ENCODE measurements around the gene SNX20. TPM values are rescaled to one million over a fixed set of nuclear protein-coding genes. Genes with fewer than 3 reads are reported as not detected.

Gene SNX20
- total RNA-seq, 4 donors from 2014 or later = 0.17 to 4.0 (median 1.9) TPM

DNA sequence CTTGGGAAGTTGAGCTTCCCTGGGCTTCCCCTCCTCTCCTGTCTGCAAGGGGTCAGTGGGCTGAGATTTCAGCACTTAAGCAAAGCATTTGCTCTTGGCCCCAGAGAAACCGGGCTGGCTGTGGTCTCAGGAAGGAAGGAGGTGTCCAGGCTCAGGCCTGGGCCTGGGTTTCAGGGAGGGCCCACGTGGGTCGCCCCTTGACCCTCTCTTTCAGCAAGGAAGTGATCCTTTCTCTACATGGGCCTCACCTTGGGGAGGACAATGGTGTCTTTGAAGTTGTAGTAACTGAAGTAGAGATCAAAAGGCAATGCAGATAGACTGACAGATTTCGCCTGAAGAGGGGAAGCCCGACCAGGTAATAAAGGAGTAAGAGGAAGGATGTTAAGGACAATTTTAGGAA lies 15.0 kb upstream of the SNX20 start:
- no peak for TF ChIP-seq POLR2A (IDR thresholded peaks at IDR 0.05)
- TF ChIP-seq, protein P1, sequence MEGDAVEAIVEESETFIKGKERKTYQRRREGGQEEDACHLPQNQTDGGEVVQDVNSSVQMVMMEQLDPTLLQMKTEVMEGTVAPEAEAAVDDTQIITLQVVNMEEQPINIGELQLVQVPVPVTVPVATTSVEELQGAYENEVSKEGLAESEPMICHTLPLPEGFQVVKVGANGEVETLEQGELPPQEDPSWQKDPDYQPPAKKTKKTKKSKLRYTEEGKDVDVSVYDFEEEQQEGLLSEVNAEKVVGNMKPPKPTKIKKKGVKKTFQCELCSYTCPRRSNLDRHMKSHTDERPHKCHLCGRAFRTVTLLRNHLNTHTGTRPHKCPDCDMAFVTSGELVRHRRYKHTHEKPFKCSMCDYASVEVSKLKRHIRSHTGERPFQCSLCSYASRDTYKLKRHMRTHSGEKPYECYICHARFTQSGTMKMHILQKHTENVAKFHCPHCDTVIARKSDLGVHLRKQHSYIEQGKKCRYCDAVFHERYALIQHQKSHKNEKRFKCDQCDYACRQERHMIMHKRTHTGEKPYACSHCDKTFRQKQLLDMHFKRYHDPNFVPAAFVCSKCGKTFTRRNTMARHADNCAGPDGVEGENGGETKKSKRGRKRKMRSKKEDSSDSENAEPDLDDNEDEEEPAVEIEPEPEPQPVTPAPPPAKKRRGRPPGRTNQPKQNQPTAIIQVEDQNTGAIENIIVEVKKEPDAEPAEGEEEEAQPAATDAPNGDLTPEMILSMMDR (IDR thresholded peaks at IDR 0.05 in 4 of 5, conservative IDR thresholded peaks at IDR 0.05 in 1 of 5) = no peak
- ATAC-seq = no peak
- H3K4me1 ChIP-seq = peaks cover 37 to 46% of the 10 kb centered on the region in 2 donors
- intact Hi-C loops (cut with DNase I; ENCODE audit: low total_unique reads) (no loop called here), in situ Hi-C loops (cut with MboI; ENCODE audit: low sequenced_read_pairs in 4 of 4) (loop anchor here in 1 of 4 donors (5.0 kb wide), 1 partner anchor 51 kb away; no protein-coding TSS in a partner anchor)
- no peaks in the 10 kb centered on the region for H3K9me3 ChIP-seq
- no peak overlapping the region for H3K4me3 ChIP-seq
- H3K27ac ChIP-seq = peak overlapping the region; percentile 81 to 87 (median 85)
- no peak for DNase-seq
- no peaks in the 10 kb centered on the region for H3K27me3 ChIP-seq
- no peaks in the 10 kb centered on the region for H3K36me3 ChIP-seq

DNA sequence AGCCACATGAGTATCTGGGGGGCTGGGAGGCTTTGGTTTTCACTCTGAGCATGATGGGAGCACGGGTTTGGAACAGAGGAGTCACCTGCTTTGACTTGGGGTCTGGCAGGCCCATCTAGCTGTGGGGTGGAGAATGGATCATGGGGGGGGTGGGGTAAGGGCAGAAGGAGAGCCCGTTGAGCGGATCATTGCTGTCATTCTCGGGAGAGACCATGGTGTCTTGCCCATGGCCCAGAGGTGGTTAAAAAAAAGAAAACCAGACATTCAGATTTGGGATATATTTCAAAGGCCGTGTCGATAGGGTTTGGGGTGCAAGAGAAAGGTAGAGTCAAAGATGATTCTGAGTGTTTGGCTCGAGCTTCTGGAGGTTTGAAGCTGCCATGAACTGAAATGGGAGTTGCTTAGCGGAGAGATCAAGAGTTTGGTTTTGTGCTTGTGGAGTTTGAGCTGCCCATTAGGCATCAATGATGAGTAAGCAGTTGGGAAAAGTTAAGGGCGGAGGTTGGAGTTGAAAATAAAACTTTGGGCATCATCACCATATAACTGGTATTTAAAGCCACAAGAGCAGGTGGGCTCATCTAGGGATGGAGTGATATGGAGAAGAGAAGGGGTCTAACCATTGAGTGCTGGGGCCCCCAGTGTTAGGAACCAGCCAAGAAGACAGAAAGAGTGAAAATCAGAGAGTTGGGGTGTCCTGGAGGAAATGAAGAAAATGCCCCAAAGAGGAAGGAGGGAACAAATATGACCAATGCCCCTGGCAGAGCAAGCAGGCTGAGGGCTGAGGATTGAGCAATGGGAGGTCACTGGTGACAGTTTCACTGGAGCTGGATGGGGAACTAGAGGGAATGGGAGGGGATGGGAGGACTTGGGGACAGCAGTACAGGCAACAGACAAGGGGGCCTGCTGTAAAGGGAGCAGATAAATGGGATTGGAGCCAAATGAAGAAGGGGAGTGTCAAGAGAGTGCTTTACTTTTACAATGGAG lies 14.2 kb upstream of the SNX20 start:
- in situ Hi-C loops (cut with MboI; ENCODE audit: low sequenced_read_pairs in 4 of 4) = loop anchor here in 1 of 4 donors (5.0 kb wide), 1 partner anchor 52 kb away; no protein-coding TSS in a partner anchor
- TF ChIP-seq, protein P1 (IDR thresholded peaks at IDR 0.05 in 4 of 5, conservative IDR thresholded peaks at IDR 0.05 in 1 of 5) = no peak
- TF ChIP-seq POLR2A (IDR thresholded peaks at IDR 0.05) = no peak
- ATAC-seq = no peak
- H3K9me3 ChIP-seq = no peaks in the 10 kb centered on the region
- peak overlapping the region in 3 of 4 donors; percentile 85 to 87 (median 85) for H3K27ac ChIP-seq
- peaks cover 31 to 43% of the 10 kb centered on the region in 2 donors for H3K4me1 ChIP-seq
- peak in 1 of 2 donors; percentile 38 for DNase-seq
- H3K4me3 ChIP-seq = no peak overlapping the region
- H3K36me3 ChIP-seq = no peaks in the 10 kb centered on the region
- no peaks in the 10 kb centered on the region for H3K27me3 ChIP-seq
- intact Hi-C loops (cut with DNase I; ENCODE audit: low total_unique reads) = no loop called here

DNA sequence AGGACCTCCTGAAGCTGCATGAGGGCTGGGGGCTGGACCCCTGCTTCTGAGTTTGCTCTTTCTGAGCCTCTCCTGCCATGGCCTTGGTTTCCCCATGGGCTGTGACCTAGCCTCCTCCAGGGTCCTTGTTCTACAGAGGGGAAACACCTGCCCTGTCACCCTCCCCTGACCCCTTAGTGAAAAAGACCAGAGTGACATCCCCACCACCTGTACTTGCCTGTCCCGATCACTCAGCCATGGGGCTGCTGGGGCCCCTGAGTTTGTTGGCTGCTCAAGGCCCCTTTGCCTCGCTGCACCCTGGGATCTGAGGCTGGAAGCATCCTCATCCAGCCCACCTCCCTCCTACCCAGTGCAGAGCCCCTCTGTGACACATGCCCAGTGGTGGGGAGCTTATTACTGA lies 13.1 kb upstream of the SNX20 start:
- Histone ChIP-seq H3K9me3 (no peaks in the 10 kb centered on the region), H3K4me3 (peak overlapping the region in 1 of 4 donors; percentile 52), H3K27me3 (no peaks in the 10 kb centered on the region), H3K4me1 (peaks cover 22 to 32% of the 10 kb centered on the region in 2 donors), H3K36me3 (no peaks in the 10 kb centered on the region), H3K27ac (no peak overlapping the region)
- no peak for TF ChIP-seq POLR2A (IDR thresholded peaks at IDR 0.05)
- TF ChIP-seq, protein P1 (IDR thresholded peaks at IDR 0.05 in 4 of 5, conservative IDR thresholded peaks at IDR 0.05 in 1 of 5) = no peak
- in situ Hi-C loops (cut with MboI; ENCODE audit: low sequenced_read_pairs in 4 of 4) = no loop called here
- DNase-seq (no peak), ATAC-seq (no peak)
- intact Hi-C loops (cut with DNase I; ENCODE audit: low total_unique reads) = no loop called here

DNA sequence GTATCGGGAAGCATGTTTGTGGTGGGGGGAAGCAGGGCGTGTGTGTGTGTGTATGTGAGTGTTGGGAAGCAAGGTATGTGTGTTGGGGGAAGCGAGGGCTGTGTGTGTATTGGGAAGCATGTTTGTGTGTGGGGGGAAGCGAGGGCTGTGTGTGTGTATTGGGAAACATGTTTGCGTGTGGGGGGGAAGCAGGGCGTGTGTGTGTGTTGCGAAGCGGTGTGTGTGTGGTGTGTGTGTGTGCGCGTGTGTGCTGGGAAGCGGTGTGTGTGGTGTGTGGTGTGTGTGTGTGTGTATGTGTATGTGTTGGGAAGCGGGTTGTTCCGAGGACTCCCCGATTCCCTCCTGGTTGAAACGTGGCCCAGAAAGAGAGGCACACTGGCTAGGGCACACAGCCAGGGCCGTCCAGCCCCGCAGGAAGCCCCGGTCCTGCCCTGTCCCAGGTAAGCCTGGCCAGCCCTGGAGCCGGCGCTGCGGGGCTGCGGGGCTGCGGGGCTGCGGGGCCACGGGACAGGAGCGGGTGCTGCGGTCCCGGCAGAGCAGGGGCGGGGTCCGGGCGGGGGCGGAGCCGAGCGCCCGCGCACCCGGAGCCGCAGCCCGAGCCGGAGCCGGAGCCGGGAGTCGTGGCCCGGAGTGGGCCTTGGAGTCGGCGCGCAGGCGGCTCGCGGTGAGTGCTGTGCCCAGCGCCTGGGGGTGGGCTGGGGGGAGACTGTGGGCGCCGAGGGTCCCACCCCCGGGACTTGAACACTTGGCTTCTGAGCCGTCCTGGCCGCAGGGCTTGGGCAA lies 12.1 kb upstream of the SNX20 start, which contains the start of gene NOD2:
TSS of gene NOD2 (plus strand) at position 608 of the 783 bp plus-strand sequence. CDS start 5,890 bp downstream, outside the sequence.
- ATAC-seq (no peak), DNase-seq (no peak)
- Histone ChIP-seq H3K9me3 (no peaks in the 10 kb centered on the region), H3K27me3 (no peaks in the 10 kb centered on the region), H3K4me1 (peaks cover 16 to 22% of the 10 kb centered on the region in 2 donors), H3K36me3 (no peaks in the 10 kb centered on the region), H3K27ac (peak within 1 kb of the TSS in 2 of 4 donors; percentile 30 to 38), H3K4me3 (peak within 1 kb of the TSS; percentile 40 to 61 (median 56))
- TF ChIP-seq, protein P1 (IDR thresholded peaks at IDR 0.05 in 4 of 5, conservative IDR thresholded peaks at IDR 0.05 in 1 of 5) = no peak
- peak in 1 of 2 donors; percentile 28 for TF ChIP-seq POLR2A (IDR thresholded peaks at IDR 0.05)
- in situ Hi-C loops (cut with MboI; ENCODE audit: low sequenced_read_pairs in 4 of 4) (no loop called here), intact Hi-C loops (cut with DNase I; ENCODE audit: low total_unique reads) (no loop called here)

Measured in gastrocnemius medialis (tissue), 4 donors.